ENCODE results near the gene ZNF275.

The ZNF275 gene

DNA sequence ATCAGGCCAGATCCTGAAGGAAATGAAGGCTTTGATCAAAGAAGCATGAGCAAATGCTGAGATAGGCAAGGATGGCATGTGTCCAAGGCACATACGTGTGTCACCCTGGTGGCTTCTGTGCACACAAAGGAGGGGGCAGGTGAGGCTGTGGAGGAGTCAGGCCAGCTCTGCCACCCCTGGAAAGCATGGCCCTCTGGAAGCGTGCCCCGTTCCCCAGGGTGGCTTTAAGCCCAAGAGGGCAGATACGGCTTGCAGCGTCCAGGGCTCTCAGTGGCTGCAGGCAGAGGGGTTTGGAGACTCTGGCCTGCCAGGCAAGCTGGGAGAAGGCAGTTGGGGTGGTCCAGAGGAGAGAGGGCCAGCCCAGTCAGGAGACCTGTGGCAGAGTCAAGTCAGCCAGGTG lies 41.6 kb downstream of the ZNF275 start:
- no peak for DNase-seq (ENCODE audit: insufficient read length, low spot score)
- no peak for FAIRE-seq
- TF ChIP-seq, protein P1, sequence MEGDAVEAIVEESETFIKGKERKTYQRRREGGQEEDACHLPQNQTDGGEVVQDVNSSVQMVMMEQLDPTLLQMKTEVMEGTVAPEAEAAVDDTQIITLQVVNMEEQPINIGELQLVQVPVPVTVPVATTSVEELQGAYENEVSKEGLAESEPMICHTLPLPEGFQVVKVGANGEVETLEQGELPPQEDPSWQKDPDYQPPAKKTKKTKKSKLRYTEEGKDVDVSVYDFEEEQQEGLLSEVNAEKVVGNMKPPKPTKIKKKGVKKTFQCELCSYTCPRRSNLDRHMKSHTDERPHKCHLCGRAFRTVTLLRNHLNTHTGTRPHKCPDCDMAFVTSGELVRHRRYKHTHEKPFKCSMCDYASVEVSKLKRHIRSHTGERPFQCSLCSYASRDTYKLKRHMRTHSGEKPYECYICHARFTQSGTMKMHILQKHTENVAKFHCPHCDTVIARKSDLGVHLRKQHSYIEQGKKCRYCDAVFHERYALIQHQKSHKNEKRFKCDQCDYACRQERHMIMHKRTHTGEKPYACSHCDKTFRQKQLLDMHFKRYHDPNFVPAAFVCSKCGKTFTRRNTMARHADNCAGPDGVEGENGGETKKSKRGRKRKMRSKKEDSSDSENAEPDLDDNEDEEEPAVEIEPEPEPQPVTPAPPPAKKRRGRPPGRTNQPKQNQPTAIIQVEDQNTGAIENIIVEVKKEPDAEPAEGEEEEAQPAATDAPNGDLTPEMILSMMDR (IDR thresholded peaks at IDR 0.05; ENCODE audit: insufficient read depth, missing control alignments): no peak

DNA sequence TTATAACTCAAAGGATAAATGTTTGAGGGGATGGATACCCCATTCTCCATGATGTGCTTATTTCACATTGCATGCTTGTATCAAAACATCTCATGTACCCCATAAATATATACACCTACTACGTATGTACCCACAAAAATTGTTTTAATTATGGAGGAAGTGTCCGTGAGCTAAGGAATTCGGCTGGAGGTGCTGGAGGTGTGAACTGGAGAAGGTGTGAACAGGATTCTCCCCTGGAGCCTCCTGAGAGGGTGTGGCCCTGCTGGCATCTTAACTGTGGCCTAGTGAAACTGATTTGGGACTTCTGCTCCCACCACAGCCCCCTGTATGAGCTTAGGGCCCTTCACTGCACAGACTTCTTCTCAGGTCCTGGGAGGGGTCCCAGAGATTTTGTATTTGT lies 43.8 kb downstream of the ZNF275 start:
- TF ChIP-seq, protein P1 (IDR thresholded peaks at IDR 0.05; ENCODE audit: insufficient read depth, missing control alignments): no peak
- DNase-seq (ENCODE audit: insufficient read length, low spot score) (no peak), FAIRE-seq (no peak)

DNA sequence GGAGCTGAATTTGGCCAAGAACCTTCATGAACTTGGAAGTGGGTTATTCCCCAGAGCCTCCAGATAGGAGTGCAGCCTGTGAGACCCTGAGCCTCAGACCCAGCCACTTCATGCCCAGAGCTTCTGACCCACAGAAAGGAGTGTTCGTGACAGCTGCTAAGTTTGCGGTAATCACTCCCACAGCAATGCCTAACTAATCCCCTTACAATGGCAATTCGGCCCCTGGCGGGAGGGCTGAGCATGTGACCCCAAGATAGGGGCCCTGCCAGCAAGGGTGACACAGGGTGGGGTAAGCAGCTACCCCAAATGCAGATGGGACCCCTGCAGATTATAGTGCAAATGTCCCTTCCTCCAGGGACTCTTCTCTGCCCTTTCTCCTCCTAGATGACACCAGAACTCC lies 44.7 kb downstream of the ZNF275 start:
- no peak for DNase-seq (ENCODE audit: insufficient read length, low spot score)
- no peak for FAIRE-seq
- TF ChIP-seq, protein P1 (IDR thresholded peaks at IDR 0.05; ENCODE audit: insufficient read depth, missing control alignments): no peak

DNA sequence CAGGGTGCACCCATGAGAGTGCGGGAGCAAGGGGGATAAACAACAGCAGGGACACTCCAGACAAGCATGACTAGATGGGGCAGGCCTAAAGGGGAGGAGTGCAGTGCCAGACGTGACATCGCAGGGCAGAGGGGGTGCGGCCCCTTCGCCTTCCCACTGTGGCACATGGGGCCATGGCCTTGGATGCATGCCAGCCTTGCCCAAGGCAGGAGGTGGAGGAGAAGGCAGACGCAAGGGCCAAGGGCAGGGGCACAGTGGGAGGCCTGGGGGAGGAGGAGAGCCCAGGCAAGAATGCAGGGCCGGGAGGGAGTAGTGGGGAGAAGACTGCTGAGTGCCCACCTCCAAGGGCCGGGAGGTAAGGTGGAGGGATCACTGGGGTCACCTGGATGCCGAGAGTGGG lies 45.6 kb downstream of the ZNF275 start:
- TF ChIP-seq, protein P1 (IDR thresholded peaks at IDR 0.05; ENCODE audit: insufficient read depth, missing control alignments): no peak
- DNase-seq (ENCODE audit: insufficient read length, low spot score): no peak
- no peak for FAIRE-seq

DNA sequence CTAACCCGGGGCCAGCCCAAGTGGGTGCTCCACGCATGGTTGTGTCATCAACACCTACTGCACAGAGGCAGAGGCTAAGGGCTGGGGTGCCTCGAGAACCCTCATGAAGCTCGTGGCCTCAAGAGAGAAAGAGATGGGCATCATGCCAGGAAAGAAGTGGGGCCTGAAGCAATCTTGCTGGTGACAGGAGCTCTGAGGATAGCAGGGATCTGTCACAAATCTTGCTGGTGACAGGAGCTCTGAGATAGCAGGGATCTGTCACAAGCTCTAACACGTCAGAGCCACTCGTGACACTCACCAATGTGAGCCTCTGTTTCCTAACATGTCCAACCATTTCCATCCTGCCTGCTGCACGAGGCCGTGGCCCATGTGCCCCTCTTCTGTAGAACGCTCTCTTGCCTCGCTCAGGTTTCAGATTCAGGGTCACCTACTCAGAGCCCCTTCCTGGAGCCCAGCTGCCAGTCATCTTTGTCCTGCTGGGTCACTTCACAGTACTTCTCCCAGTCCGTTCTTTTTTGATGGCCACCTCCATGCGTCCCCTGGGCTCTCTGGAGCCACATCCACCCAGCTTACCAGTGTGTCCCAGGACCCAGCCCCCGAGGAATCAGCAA lies 46.1 kb downstream of the ZNF275 start:
- TF ChIP-seq, protein P1 (IDR thresholded peaks at IDR 0.05; ENCODE audit: insufficient read depth, missing control alignments): no peak
- FAIRE-seq (no peak), DNase-seq (ENCODE audit: insufficient read length, low spot score) (no peak)

DNA sequence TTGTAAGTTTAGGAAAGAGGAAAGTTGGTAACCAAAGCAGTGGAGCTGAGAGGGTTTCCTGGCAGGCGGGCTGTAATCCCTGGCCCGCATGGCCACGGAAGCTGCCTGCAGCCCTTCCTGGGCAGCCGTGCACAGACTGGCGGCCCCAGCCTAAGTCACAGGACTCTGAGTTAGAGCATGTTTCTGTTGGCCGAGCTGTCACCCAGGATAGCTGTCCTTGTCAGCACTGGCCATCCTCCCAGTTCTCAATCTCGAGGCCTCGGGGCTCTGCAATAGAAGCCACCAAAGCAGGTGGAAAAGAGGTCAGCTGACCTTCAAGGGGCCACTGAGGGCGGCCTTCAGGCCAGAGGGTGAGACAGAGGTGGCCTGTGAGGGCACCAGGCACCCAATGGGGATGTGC lies 46.7 kb downstream of the ZNF275 start:
- FAIRE-seq (no peak), DNase-seq (ENCODE audit: insufficient read length, low spot score) (no peak)
- TF ChIP-seq, protein P1 (IDR thresholded peaks at IDR 0.05; ENCODE audit: insufficient read depth, missing control alignments): no peak

DNA sequence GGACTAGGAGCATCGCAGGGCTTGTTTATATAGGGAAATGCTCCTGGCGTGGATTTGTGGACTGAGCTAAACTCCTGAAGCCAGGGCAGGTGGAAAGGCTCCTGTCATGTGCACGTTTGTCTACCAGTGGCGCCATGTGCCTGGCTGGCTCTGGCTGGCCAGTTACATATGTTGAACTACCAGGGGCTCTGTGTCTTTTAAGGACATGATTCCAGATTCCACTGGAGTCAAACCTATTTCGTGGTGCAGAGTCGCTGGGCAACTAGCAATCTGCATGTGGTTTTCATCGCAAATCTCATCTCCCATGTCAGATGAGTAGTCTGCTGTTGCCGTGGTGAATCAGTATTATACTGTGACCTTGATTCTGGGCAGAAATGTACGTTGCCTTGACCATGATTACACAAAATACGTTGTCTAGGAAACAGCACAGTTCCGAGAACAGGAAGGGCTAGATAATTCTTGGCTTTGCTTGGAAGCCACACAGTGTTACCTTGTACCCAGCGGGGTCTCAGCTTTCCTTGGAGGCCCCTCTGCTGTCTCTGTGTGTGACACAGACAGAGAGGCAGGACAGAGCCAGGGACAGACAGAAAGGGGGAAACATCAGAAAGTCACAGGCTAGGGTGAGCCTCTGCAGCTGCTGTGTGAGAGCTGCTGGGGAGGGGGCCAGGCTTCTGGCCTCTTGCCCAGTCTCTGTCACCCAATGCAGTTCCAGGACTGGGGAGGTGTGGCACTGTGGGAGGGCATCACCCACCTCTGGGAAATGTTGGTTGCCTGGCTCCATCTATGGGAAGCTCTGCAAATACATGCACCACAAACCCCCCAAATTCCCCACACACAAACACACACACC lies 48.0 kb downstream of the ZNF275 start:
- DNase-seq (ENCODE audit: insufficient read length, low spot score) (no peak), FAIRE-seq (no peak)
- TF ChIP-seq, protein P1 (IDR thresholded peaks at IDR 0.05; ENCODE audit: insufficient read depth, missing control alignments): peak; percentile 37
